Loucy (cell line): ENCODE results near the gene RAD51B.

ENCODE experiments used
- H2AFZ ChIP-seq: fragments of 200-600 bp; sonication (generic); 2 replicates; pipeline ENCODE4 v1.6.0; 2016; ENCODE audit warnings: antibody characterized with exemption, mild to moderate bottlenecking, low read length, moderate library complexity
- H3F3A ChIP-seq: fragments of 200-600 bp; 2 replicates; pipeline ENCODE4 v1.6.0; 2016; ENCODE audit warnings: antibody characterized with exemption, low read depth, mild to moderate bottlenecking
- H3K27me3 ChIP-seq: fragments of 200-600 bp; sonication (generic); 2 replicates; pipeline ENCODE4 v1.6.1; 2014; ENCODE audit warnings: low read length, mild to moderate bottlenecking; ENCODE audit not compliant: insufficient read depth, poor library complexity, severe bottlenecking
- H3K36me3 ChIP-seq: fragments of 200-600 bp; sonication (generic); 2 replicates; pipeline ENCODE4 v1.6.1; 2016; ENCODE audit warnings: low read length; ENCODE audit not compliant: insufficient read depth
- H3K4me1 ChIP-seq: fragments of 200-600 bp; sonication (generic); 2 replicates; pipeline ENCODE4 v1.5.1; 2014; ENCODE audit warnings: low read length, mild to moderate bottlenecking; ENCODE audit not compliant: insufficient read depth, poor library complexity, severe bottlenecking
- H3K4me2 ChIP-seq: fragments of 200-600 bp; sonication (generic); 2 replicates; pipeline ENCODE4 v1.6.0; 2014; ENCODE audit warnings: antibody characterized with exemption, low read length, low read depth, mild to moderate bottlenecking; ENCODE audit not compliant: poor library complexity, severe bottlenecking
- H3K4me3 ChIP-seq: fragments of 200-600 bp; sonication (generic); 2 replicates; pipeline ENCODE4 v1.5.1; 2014; ENCODE audit warnings: low read length, mild to moderate bottlenecking, mixed read lengths; ENCODE audit not compliant: poor library complexity, severe bottlenecking
- H3K79me2 ChIP-seq: fragments of 200-600 bp; sonication (generic); 2 replicates; pipeline ENCODE4 v1.6.1; 2014; ENCODE audit warnings: low read length; ENCODE audit not compliant: insufficient read depth
- H3K9ac ChIP-seq: fragments of 200-600 bp; sonication (generic); 2 replicates; pipeline ENCODE4 v1.6.0; 2014; ENCODE audit warnings: mild to moderate bottlenecking, low read depth, low read length, moderate library complexity; ENCODE audit not compliant: poor library complexity, severe bottlenecking
- H3K9me2 ChIP-seq: fragments of 200-600 bp; sonication (generic); replicated peaks from 2 replicates; pipeline ENCODE4 v1.6.1; 2016; ENCODE audit warnings: low read depth, low read length, mixed read lengths
- H3K9me3 ChIP-seq: fragments of 200-600 bp; sonication (generic); 2 replicates; pipeline ENCODE4 v1.6.1; 2014; ENCODE audit warnings: mild to moderate bottlenecking, antibody characterized with exemption, low read length, low read depth; ENCODE audit not compliant: insufficient read depth
- H4K20me1 ChIP-seq: fragments of 200-600 bp; sonication (generic); 2 replicates; pipeline ENCODE4 v1.6.0; 2014; ENCODE audit warnings: antibody characterized with exemption, low read length, mild to moderate bottlenecking; ENCODE audit not compliant: insufficient read depth, poor library complexity, severe bottlenecking
- EZH2phosphoT487 ChIP-seq: fragments of 200-600 bp; IDR thresholded peaks from 2 replicates; pipeline ENCODE4 v1.6.1; 2018; ENCODE audit warnings: antibody characterized with exemption, mild to moderate bottlenecking, moderate library complexity, borderline replicate concordance
- TF ChIP-seq, protein P1 (sequence below): fragments of 200-600 bp; sonication (generic); conservative IDR thresholded peaks from 2 replicates; pipeline ENCODE4 v1.5.1; 2014; ENCODE audit warnings: mild to moderate bottlenecking, antibody characterized with exemption, low read length

RAD51B gene

DNA sequence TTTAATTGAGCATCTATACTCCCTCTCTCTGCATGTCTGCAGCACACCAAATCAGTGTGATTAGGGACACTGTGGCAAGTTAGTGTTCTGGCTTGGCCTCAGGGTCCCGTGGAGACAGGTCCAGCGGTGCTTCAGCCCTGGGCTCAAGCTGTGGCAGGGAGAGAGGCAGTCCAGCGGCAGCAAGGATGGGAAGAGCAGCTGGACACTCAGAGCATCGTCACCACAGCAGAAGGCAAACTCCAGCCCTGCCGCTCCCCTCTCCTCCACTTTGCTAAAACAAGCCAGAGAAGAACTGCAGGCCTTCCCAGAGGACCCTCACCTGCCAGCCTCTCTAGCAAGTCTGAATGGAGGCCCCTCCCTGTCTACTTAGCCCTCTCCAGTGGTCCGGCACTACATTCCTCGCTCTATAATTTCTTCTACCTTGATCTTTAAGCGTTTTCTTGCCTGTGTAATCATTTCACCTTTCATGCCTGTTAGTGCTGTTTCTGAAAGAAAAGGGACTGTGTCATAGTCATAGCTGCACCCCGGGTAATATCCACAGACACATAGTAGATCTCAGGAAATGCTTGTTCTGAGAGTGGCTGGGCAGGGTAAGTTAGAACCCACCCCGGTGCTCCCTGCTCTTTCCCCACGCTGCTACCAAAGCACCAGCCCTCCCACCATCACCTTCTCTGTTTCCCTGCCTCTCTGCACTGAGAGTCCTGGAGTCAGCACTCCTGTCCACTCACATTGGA, 951.1 kb downstream of the RAD51B start:
- no peaks in the 10 kb centered on the region for H3K79me2 ChIP-seq
- H3F3A ChIP-seq = no peaks in the 10 kb centered on the region
- H3K9me2 ChIP-seq = no peaks in the 10 kb centered on the region
- H3K9ac ChIP-seq = no peak overlapping the region
- no peaks in the 10 kb centered on the region for H4K20me1 ChIP-seq
- no peaks in the 10 kb centered on the region for H3K9me3 ChIP-seq
- H3K27me3 ChIP-seq = no peaks in the 10 kb centered on the region
- H3K36me3 ChIP-seq = no peaks in the 10 kb centered on the region
- H3K4me2 ChIP-seq = no peak overlapping the region
- H2AFZ ChIP-seq = no peak overlapping the region
- TF ChIP-seq EZH2phosphoT487 = no peak
- TF ChIP-seq, protein P1, sequence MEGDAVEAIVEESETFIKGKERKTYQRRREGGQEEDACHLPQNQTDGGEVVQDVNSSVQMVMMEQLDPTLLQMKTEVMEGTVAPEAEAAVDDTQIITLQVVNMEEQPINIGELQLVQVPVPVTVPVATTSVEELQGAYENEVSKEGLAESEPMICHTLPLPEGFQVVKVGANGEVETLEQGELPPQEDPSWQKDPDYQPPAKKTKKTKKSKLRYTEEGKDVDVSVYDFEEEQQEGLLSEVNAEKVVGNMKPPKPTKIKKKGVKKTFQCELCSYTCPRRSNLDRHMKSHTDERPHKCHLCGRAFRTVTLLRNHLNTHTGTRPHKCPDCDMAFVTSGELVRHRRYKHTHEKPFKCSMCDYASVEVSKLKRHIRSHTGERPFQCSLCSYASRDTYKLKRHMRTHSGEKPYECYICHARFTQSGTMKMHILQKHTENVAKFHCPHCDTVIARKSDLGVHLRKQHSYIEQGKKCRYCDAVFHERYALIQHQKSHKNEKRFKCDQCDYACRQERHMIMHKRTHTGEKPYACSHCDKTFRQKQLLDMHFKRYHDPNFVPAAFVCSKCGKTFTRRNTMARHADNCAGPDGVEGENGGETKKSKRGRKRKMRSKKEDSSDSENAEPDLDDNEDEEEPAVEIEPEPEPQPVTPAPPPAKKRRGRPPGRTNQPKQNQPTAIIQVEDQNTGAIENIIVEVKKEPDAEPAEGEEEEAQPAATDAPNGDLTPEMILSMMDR = no peak
- no peak overlapping the region for H3K4me3 ChIP-seq
- H3K4me1 ChIP-seq = peaks cover 15% of the 10 kb centered on the region

DNA sequence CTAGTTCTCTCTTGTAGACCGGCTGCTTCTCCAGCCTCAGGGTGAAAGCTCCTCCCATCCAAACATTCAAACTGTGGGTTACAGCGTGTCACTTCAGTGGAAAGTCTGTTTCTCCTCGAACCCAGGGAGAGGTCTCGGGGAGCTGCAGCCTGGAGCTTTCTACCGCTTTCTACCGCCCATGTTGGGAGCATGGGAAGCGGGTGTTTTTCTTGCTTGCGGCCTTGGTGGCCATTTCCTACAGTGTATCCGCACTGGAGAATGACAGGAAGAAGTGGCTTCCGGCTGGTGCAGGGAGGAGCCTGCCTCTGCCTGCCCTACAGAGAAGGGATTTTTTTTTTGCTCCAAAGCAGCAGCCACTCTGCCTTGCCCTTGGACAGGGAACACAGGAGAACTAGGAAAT, 952.1 kb downstream of the RAD51B start:
- no peak for TF ChIP-seq EZH2phosphoT487
- no peaks in the 10 kb centered on the region for H3K9me2 ChIP-seq
- H3K4me1 ChIP-seq = peaks cover 18% of the 10 kb centered on the region
- H2AFZ ChIP-seq = no peak overlapping the region
- H3K36me3 ChIP-seq = no peaks in the 10 kb centered on the region
- no peak overlapping the region for H3K9ac ChIP-seq
- no peaks in the 10 kb centered on the region for H4K20me1 ChIP-seq
- H3K27me3 ChIP-seq = no peaks in the 10 kb centered on the region
- H3F3A ChIP-seq = no peaks in the 10 kb centered on the region
- no peaks in the 10 kb centered on the region for H3K79me2 ChIP-seq
- no peak overlapping the region for H3K4me2 ChIP-seq
- H3K4me3 ChIP-seq = no peak overlapping the region
- no peaks in the 10 kb centered on the region for H3K9me3 ChIP-seq

DNA sequence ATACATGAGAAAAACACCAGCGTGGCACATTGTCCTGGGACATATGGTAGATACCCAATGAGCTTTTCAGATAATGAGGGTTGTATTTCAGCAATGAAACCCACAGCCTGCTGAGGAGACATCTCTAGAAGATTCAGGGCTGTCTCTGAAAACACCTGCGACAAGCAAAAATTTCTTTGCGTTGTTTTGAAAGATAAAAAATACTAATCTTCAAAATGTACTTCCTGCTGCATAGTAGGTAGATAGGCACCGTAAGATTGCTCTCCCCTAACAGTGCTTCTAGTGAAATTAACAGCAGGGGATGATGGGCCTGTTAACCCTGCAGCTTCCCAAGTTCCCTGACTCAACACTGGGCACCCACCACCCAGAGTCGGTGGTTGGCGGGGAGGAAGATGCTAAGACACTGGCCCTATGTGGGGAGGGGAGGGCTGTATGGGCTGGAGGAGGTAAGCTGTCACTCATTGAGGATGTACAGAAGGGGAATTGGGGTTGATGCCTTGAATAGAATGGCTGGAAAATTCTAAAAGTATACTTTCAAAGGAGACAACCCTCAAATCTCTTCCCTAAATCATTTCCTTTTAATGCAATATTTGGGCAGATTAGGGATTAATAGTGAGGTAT, 953.3 kb downstream of the RAD51B start:
- no peak overlapping the region for H3K9ac ChIP-seq
- H3K9me3 ChIP-seq = no peaks in the 10 kb centered on the region
- H3K27me3 ChIP-seq = no peaks in the 10 kb centered on the region
- H3K4me2 ChIP-seq = no peak overlapping the region
- H4K20me1 ChIP-seq = no peaks in the 10 kb centered on the region
- TF ChIP-seq EZH2phosphoT487 = no peak
- TF ChIP-seq, protein P1 = no peak
- no peaks in the 10 kb centered on the region for H3K79me2 ChIP-seq
- peaks cover 18% of the 10 kb centered on the region for H3K4me1 ChIP-seq
- H3F3A ChIP-seq = no peaks in the 10 kb centered on the region
- no peak overlapping the region for H2AFZ ChIP-seq
- no peaks in the 10 kb centered on the region for H3K36me3 ChIP-seq
- H3K4me3 ChIP-seq = no peak overlapping the region
- no peaks in the 10 kb centered on the region for H3K9me2 ChIP-seq
